IPS DF 6.9 (cell line): ENCODE measurements around the gene GABPB1.
A peak's percentile ranks its signal among the peaks of the same experiment; 100 is the strongest.
"Not testable (repeated sequence)": the region's sequence is repeated elsewhere in the genome, so short reads cannot be mapped to it uniquely, and the experiment has no call there.

Experiments
- DNase-seq: peaks from one replicate; pipeline ENCODE4 v3.0.0-alpha.2; 2013; ENCODE audit warnings: low read depth, low spot score
- H3K27ac ChIP-seq: one replicate; pipeline ENCODE4 v1.5.1; 2013; ENCODE audit warnings: low read length, control low read depth
- H3K27me3 ChIP-seq: 2 replicates; pipeline ENCODE4 v1.6.1; 2013; ENCODE audit warnings: mild to moderate bottlenecking, low read length; ENCODE audit not compliant: control insufficient read depth, insufficient read depth
- H3K36me3 ChIP-seq: 2 replicates; pipeline ENCODE4 v1.6.1; 2013; ENCODE audit warnings: low read length; ENCODE audit not compliant: control insufficient read depth, insufficient read depth
- H3K4me1 ChIP-seq: 2 replicates; pipeline ENCODE4 v1.6.1; 2013; ENCODE audit warnings: low read length; ENCODE audit not compliant: control insufficient read depth, insufficient read depth
- H3K4me3 ChIP-seq: 2 replicates; pipeline ENCODE4 v1.5.1; 2013; ENCODE audit warnings: mild to moderate bottlenecking, low read length
- H3K9me3 ChIP-seq: 2 replicates; pipeline ENCODE4 v1.6.1; 2013; ENCODE audit warnings: low read length, inconsistent platforms; ENCODE audit not compliant: control insufficient read depth, insufficient read depth
- WGBS: extraction: QIAGEN DNeasy Blood & Tissue Kit; methylation state at CpG from one replicate; pipeline ENCODE4 v1.1.7; 2013; ENCODE audit warnings: mixed read lengths, missing lambda C conversion rate; ENCODE audit not compliant: insufficient read length, insufficient coverage; 5-methylcytosine and 5-hydroxymethylcytosine counted together

GABPB1 gene

DNA sequence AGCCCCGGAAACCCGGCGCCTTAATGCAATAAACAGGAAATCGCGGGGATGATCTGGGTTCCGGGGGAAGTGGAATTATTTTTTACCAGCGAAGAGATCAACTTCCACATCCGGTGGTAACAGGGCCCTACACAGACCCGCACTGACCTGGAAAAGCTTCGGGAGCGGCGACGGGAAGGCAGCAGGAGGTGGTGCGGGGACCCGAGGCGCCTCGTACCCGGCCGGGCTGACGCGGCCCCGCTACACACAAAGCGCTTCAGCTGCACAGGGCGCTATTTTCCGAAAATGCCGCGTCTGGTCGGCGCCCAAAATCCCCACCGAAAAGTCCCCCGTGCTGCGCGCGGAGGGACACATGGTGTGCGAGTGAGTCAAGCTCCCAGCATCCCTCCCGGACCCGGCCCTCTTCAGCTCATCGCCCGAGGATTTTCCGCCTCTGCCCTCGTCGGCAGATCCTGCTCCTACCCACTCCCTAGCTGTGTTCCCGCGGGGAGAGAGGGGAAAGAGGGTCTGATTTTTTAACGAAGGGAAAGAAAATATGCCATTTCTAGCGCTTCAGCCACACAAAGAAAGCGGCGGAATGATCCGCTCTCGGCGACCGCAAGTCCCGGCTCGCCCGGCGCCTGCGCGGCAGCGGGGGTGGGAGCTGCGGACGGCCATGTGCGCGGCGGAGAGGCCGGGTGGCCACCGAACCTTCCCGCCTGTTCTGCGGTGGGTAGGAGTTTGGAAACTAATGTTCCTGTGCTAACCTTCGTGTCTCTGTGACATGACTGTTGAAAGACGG lies at the start of gene GABPB1:
TSS of gene GABPB1 (minus strand) at position 361 of the 781 bp plus-strand sequence. CDS start 45,400 bp downstream, outside the sequence.
- H3K4me3 ChIP-seq = peak within 1 kb of the TSS; percentile 97
- no CpG with 5 or more reads among the region's 70 CpGs for WGBS
- peak; percentile 66 for DNase-seq
- H3K36me3 ChIP-seq = no peaks in the 10 kb centered on the region
- peaks cover 1% of the 10 kb centered on the region; the same call in 1 of the 2 replicates for H3K4me1 ChIP-seq
- H3K27ac ChIP-seq = no peak within 1 kb of the TSS
- H3K27me3 ChIP-seq = no peaks in the 10 kb centered on the region
- no peaks in the 10 kb centered on the region for H3K9me3 ChIP-seq

DNA sequence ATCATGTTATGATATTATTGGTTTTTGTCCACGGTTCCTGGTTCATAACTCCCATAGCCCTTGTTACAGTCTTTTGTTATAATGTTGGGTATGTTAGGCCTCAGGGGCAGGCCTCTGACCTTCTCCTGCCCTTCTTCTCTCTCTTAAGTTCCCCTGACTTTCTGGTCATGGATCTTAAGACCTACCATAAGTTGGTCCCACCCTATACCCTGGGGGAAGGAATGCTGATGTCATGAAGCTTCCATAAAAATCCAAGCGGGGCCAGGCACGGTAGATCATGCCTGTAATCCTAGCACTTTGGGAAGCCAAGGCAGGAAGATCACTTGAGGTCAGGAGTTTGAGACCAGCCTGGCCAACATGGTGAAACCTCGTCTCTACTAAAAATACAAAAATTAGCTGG lies 36.6 kb upstream of the GABPB1 start:
- H3K27ac ChIP-seq, H3K36me3 ChIP-seq, H3K4me3 ChIP-seq, H3K9me3 ChIP-seq, H3K27me3 ChIP-seq, H3K4me1 ChIP-seq, DNase-seq: not testable (repeated sequence)
- WGBS = no CpG with 5 or more reads among the region's 4 CpGs

DNA sequence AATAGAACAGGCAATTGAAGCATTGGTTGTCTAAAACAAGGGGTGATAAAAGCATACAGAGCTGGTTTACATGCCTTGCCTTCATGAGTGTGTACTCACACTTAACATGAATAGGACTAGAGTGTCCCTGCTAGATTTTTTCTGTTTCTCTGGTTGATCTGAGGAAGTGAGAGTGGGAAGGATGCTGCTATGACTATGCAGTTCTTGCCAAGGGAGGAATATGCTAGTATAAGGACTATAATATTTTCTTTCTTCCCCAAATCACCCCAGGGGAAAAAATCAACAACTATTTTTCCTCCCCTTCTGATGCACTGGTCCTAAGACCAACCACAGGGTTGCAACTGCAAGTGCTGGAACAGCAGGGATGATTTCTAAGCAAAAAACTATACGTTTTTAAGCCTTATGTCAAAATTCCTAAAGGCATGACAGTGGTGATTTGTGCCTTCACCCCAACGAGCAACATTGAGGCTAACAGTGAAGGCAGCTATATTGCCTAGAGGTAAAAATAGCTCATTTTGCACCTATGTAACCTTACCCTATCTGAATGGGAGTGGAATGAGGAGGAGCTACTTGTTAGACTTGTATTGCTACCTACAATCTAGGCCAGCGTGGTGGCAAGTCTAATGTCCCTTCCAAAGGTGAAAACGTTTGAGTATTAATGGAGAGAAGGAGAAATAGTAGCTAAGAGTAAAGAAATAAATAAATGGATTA lies 35.7 kb upstream of the GABPB1 start:
- H3K27ac ChIP-seq = no peak overlapping the region
- no peak overlapping the region for H3K4me3 ChIP-seq
- H3K4me1 ChIP-seq = no peaks in the 10 kb centered on the region
- WGBS = no CpG with 5 or more reads among the region's 4 CpGs
- DNase-seq = no peak
- H3K36me3 ChIP-seq = no peaks in the 10 kb centered on the region
- H3K27me3 ChIP-seq = no peaks in the 10 kb centered on the region
- no peaks in the 10 kb centered on the region for H3K9me3 ChIP-seq

DNA sequence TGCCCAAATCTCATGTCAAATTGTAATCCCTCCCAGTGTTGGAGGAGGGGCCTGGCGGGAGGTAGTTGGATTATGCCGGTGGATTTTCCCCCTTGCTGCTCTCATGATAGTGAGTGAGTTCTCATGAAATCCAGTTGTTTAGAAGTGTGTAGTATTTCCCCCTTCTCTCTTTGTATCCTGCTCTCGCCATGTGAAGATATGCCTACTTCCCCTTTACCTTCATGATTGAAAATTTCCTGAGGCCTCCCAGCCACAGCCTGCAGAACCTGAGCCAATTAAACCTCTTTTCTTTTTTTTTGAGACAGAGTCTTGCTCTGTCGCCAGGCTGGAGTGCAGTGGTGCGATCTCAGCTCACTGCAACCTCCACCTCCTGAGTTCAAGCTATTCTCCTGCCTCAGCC lies 27.4 kb upstream of the GABPB1 start:
- not testable (repeated sequence) for DNase-seq, H3K4me1 ChIP-seq, H3K27me3 ChIP-seq, H3K9me3 ChIP-seq, H3K4me3 ChIP-seq, H3K36me3 ChIP-seq, H3K27ac ChIP-seq
- WGBS = no CpG with 5 or more reads among the region's 5 CpGs

DNA sequence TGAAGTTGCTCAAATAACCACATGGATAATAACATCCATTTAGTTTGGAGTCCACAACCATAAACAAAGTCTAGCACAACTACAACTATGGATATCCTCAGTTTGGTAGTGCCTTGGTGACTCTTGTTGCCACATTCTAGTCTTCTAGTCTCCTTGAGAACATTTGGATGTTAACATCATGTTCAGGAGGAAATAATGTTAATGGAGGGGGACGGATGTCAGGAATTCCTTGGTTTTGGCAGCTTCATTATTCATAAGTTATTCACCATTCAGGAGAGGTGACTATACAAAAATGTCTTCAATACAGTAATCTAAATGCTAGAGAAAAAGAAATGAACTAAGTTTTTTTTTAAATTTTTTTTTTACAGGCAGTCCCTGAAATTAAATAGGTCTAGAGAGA lies 26.4 kb upstream of the GABPB1 start:
- H3K27me3 ChIP-seq = no peaks in the 10 kb centered on the region
- H3K36me3 ChIP-seq = no peaks in the 10 kb centered on the region
- no peak overlapping the region for H3K27ac ChIP-seq
- no peaks in the 10 kb centered on the region for H3K9me3 ChIP-seq
- no peaks in the 10 kb centered on the region for H3K4me1 ChIP-seq
- no peak overlapping the region for H3K4me3 ChIP-seq
- no CpG with 5 or more reads among the region's 1 CpG for WGBS
- DNase-seq = no peak

DNA sequence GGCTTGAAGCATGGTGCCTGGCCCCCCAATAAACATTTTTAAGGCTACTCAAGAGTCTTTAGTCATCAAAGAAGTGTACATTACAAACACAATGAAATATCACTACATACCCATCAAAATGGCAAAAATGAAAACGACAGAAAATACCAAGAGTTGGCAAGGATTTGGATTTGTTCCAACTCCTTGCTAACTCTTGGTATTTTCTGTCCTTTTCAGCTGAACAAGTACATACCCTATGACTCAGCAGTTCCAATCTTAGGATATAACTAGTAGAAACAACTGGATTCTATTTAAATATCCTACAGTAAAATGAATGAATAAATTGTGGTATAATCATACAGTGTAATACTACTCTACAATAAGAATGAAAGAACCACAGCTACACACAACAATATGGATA lies 25.1 kb upstream of the GABPB1 start:
- no peaks in the 10 kb centered on the region for H3K9me3 ChIP-seq
- no peaks in the 10 kb centered on the region for H3K27me3 ChIP-seq
- no peak overlapping the region for H3K4me3 ChIP-seq
- no peaks in the 10 kb centered on the region for H3K36me3 ChIP-seq
- H3K27ac ChIP-seq = no peak overlapping the region
- DNase-seq = no peak
- no CpG with 5 or more reads among the region's 1 CpG for WGBS
- H3K4me1 ChIP-seq = no peaks in the 10 kb centered on the region

DNA sequence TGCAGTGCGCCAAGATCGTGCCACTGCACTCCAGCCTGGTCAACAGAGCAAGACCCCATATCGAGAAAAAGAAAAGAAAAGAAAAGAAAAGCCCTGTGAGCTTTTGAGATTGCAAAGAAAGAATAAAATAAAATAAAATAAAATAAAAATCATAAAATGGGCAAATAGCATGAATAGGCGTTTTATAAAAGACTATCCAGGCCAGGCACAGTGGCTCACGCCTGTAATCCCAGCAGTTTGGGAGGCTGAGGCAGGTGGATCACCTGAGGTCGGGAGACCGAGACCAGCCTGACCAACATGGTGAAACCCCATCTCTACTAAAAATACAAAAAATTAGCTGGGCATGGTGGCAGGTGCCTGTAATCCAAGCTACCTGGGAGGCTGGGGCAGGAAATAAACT lies 24.4 kb upstream of the GABPB1 start:
- not testable (repeated sequence) for DNase-seq, H3K4me3 ChIP-seq, H3K27ac ChIP-seq, H3K36me3 ChIP-seq, H3K4me1 ChIP-seq, H3K9me3 ChIP-seq, H3K27me3 ChIP-seq
- no CpG with 5 or more reads among the region's 7 CpGs for WGBS

DNA sequence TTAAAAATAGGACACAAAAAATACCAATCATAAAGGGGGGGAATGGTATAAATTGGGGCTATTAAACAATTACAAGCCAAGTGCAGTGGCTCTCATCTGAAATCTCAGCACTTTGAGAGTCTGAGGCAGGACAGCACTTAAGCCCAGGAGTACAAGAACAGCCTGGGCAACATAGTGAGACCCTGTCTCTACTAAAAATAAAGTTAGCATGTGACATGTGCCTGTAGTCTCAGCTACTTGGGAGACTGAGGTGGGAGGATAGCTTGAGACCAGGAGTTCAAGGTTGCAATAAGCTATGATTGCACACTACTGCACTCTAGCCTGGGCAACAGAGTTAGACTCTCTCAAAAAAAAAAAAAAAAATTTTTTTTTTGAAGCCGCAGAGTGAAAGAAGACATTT lies 23.8 kb upstream of the GABPB1 start:
- DNase-seq = no peak
- no peaks in the 10 kb centered on the region for H3K9me3 ChIP-seq
- H3K36me3 ChIP-seq = no peaks in the 10 kb centered on the region
- no CpG with 5 or more reads among the region's 1 CpG for WGBS
- H3K27me3 ChIP-seq = no peaks in the 10 kb centered on the region
- H3K4me1 ChIP-seq = no peaks in the 10 kb centered on the region
- no peak overlapping the region for H3K27ac ChIP-seq
- H3K4me3 ChIP-seq = no peak overlapping the region

DNA sequence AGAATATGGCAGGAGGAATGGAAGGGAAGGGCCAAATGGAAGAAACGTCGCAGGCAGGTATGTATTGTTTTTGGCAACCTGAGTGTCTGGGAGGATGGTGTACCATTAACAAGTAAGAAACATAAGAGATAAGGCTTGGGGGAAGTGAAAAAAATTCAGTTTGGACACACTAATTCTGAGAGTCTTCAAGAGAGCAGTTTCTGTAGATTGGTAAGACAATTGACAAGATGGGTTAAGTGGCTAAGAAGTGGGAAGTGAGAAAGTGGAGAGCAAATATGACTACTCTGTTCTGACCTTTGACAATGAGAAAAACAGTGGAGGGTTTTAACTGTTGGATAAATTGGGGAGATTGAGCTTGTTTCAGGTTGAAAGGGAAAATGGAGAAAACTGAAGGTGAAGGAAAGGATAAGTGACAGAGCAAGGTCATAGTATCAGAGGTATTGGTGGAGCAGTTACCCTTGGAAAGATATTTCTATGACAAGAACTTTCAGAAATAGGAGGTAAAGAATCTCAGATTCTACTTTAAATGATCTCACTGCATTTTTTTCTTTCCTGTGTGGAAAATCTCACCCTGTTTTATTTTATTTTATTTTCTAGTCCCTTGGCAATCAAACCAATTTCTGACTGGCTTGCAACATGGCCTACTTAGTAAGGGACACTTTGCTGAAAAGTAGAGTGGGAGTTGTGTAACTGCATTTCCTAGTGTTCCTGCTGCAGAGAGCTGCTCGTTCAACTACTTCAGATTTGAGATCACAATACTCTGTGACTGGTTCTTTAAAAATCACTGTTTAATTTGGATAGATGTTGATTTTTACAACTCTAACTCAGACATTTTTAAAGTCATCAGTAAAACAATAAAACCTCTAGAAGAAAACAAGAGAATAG lies 23.1 kb upstream of the GABPB1 start:
- WGBS = no CpG with 5 or more reads among the region's 3 CpGs

DNA sequence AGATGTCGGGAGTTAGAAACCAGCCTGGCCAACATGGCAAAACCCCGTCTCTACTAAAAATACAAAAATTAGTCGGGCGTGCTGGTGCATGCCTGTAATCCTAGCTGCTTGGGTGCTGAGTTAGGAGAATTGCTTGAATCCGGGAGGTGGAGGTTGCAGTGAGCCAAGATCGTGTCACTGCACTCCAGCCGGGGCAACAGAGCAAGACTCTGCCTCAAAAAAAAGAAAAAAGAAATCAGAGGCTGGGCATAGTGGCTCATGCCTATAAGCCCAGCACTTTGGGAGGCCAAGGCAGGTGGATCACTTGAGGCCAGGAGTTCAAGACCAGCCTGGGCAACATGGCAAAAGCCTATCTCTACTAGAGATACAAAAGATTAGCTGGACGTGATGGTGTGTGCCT lies 14.6 kb upstream of the GABPB1 start:
- H3K36me3 ChIP-seq, H3K4me1 ChIP-seq, H3K27me3 ChIP-seq, H3K4me3 ChIP-seq, H3K9me3 ChIP-seq, DNase-seq, H3K27ac ChIP-seq: not testable (repeated sequence)
- WGBS = no CpG with 5 or more reads among the region's 8 CpGs

More for the DNA sequence above, 23.1 kb upstream of the GABPB1 start:
- no peaks in the 10 kb centered on the region for H3K4me1 ChIP-seq
- no peak overlapping the region for H3K4me3 ChIP-seq
- no peak overlapping the region for H3K27ac ChIP-seq
- H3K27me3 ChIP-seq = no peaks in the 10 kb centered on the region
- no peaks in the 10 kb centered on the region for H3K36me3 ChIP-seq
- H3K9me3 ChIP-seq = no peaks in the 10 kb centered on the region
- DNase-seq = no peak
